Neural progenitor cell (in vitro differentiated cells): Measurements from ENCODE around the gene RNASE4.

Source experiments
- CTCF ChIP-seq: fragments of 200-600 bp; sonication (generic); IDR thresholded peaks from 2 replicates; pipeline ENCODE4 v1.5.1; 2017; ENCODE audit warnings: antibody characterized with exemption, mild to moderate bottlenecking
- EZH2phosphoT487 ChIP-seq: fragments of 200-600 bp; sonication (generic); IDR thresholded peaks from 2 replicates; pipeline ENCODE4 v1.6.1; 2017; ENCODE audit warnings: antibody characterized with exemption

DNA sequence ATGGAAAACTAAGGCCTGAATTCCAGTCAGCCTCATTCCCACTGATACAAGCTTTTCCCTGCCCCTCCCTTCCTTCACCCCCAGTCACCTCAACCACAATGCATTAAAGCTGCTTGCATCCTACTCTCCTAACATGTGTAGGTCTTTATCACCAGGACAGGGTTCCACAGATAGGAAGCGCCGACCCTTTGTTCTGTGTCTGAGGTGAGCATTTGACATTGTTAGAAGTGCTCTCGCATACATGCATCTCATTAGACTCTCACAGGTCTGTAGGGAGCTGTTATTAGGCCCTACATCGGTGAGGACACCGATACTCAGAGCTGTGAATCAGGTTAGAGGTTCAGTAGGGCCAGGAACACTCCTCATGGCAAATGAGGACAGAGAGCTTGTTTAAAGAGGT, 48.1 kb downstream of the RNASE4 start:
- TF ChIP-seq CTCF (no peak), EZH2phosphoT487 (no peak)
